Measurements from ENCODE around the gene PIAS4.
A peak's percentile ranks its signal among the peaks of the same experiment; 100 is the strongest.
"Not testable (repeated sequence)": the region's sequence is repeated elsewhere in the genome, so short reads cannot be mapped to it uniquely, and the experiment has no call there.

Gene PIAS4

GRCh38 chr19:4007021-4007835, at the start of gene PIAS4:
Gene PIAS4 (plus strand): TSS chr19:4007736. CDS start chr19:4007761, 25 bp downstream.
- peak; percentile 85 to 95 for DNase-seq (ENCODE audit: low read depth in 2 of 2)

GRCh38 chr19:3958836-3959765, 48.4 kb upstream of the PIAS4 start:
- DNase-seq (ENCODE audit: low read depth in 2 of 2) = no peak

GRCh38 chr19:3959766-3960131, 47.8 kb upstream of the PIAS4 start:
- no peak for DNase-seq (ENCODE audit: low read depth in 2 of 2)

- no peak for DNase-seq (ENCODE audit: low read depth in 2 of 2)
Observed at GRCh38 chr19:3961007-3961406, 46.5 kb upstream of the PIAS4 start.

- no peak for DNase-seq (ENCODE audit: low read depth in 2 of 2)
Observed at GRCh38 chr19:3963458-3964255, 43.9 kb upstream of the PIAS4 start.

GRCh38 chr19:3964256-3965194, 43.0 kb upstream of the PIAS4 start:
- no peak for DNase-seq (ENCODE audit: low read depth in 2 of 2)

- DNase-seq (ENCODE audit: low read depth in 2 of 2) = no peak
Observed at GRCh38 chr19:3966051-3967017, 41.2 kb upstream of the PIAS4 start.

GRCh38 chr19:3967983-3968382, 39.6 kb upstream of the PIAS4 start:
- DNase-seq (ENCODE audit: low read depth in 2 of 2) = not testable (repeated sequence)

- DNase-seq (ENCODE audit: low read depth in 2 of 2) = no peak
Observed at GRCh38 chr19:3968556-3969434, 38.7 kb upstream of the PIAS4 start.

- DNase-seq (ENCODE audit: low read depth in 2 of 2) = no peak
Observed at GRCh38 chr19:3969435-3970312, 37.9 kb upstream of the PIAS4 start.

- no peak for DNase-seq (ENCODE audit: low read depth in 2 of 2)
Observed at GRCh38 chr19:3970313-3970807, 37.2 kb upstream of the PIAS4 start.

GRCh38 chr19:3970808-3971598, 36.5 kb upstream of the PIAS4 start, which contains the start of gene DAPK3:
Gene DAPK3 (minus strand): TSS chr19:3971099. CDS start chr19:3969735, 1,364 bp downstream.
- peak; percentile 89 to 95 for DNase-seq (ENCODE audit: low read depth in 2 of 2)

- no peak for DNase-seq (ENCODE audit: low read depth in 2 of 2)
Observed at GRCh38 chr19:3975144-3975543, 32.4 kb upstream of the PIAS4 start.

- DNase-seq (ENCODE audit: low read depth in 2 of 2) = no peak
Observed at GRCh38 chr19:3975637-3976087, 31.9 kb upstream of the PIAS4 start.

GRCh38 chr19:3976495-3977241, 30.9 kb upstream of the PIAS4 start:
- no peak for DNase-seq (ENCODE audit: low read depth in 2 of 2)

Measured in stimulated activated CD4-positive, alpha-beta T cell treated with anti-CD3 and anti-CD28 coated beads, Interleukin-4, amount 100 ng/mL, for 48 hours (primary cell).